B cell (primary cell): Measurements from ENCODE around the gene FER. TPM values are rescaled to one million over a fixed set of nuclear protein-coding genes. Genes with fewer than 3 reads are reported as not detected.

Experiments used
- ATAC-seq: fragments of 200-7000 bp; cut with Tn5 transposase; one replicate; pipeline ENCODE4 v1.10.0; 2021; ENCODE audit warnings: low read depth, mild to moderate bottlenecking, moderate number of reproducible peaks, moderate library complexity
- CTCF ChIA-PET: fragments of 350-600 bp; sonication (Branson Sonifier 250); formaldehyde crosslinking; loops from one replicate; lab custom pipeline; 2021; ENCODE audit warnings: antibody characterized with exemption, inconsistent platforms; lab: Charles Lee
- POLR2A ChIA-PET: fragments of 350-600 bp; sonication (Branson Sonifier 250); formaldehyde crosslinking; loops from one replicate; lab custom pipeline; 2021; ENCODE audit warnings: antibody characterized with exemption; lab: Charles Lee
- DNase-seq: peaks from one replicate; pipeline ENCODE4 v3.0.0; 2013
- H2AFZ ChIP-seq: 2 replicates; pipeline ENCODE4 v1.6.1; 2012; ENCODE audit warnings: mild to moderate bottlenecking, low read depth, low read length; ENCODE audit not compliant: insufficient read depth, poor library complexity, severe bottlenecking
- H3K27ac ChIP-seq, 2 donors: 1 replicate in 1 of 2; 2 replicates in 1 of 2; pipeline ENCODE4 v1.5.1; 2012 to 2013; ENCODE audit warnings: low read length in 2 of 2, mild to moderate bottlenecking in 2 of 2, moderate library complexity in 1 of 2
- H3K27me3 ChIP-seq, 4 experiments: fragments of 200-600 bp in 1 of 4; sonication (generic) in 1 of 4; replicated peaks in 1 of 4; 1 replicate in 2 of 4; 2 replicates in 2 of 4; pipeline versions ENCODE4 v1.6.1 to v1.7.0; 2013 to 2016; ENCODE audit warnings: low read length in 3 of 4, mild to moderate bottlenecking in 2 of 4, mixed read lengths in 1 of 4, moderate library complexity in 1 of 4; ENCODE audit not compliant: insufficient read depth in 4 of 4, control insufficient read depth in 3 of 4; ENCODE audit errors: control extremely low read depth in 1 of 4
- H3K36me3 ChIP-seq, 2 experiments: replicated peaks in 1 of 2; 1 replicate in 1 of 2; 2 replicates in 1 of 2; pipeline versions ENCODE4 v1.6.1 to v1.7.1; 2013; ENCODE audit warnings: low read length in 1 of 2; ENCODE audit not compliant: insufficient read depth in 2 of 2, control insufficient read depth in 1 of 2; ENCODE audit errors: control extremely low read depth in 1 of 2, extremely low read depth in 1 of 2
- H3K4me1 ChIP-seq, 2 donors: fragments of 200-600 bp in 1 of 2; sonication (generic) in 1 of 2; 1 replicate in 1 of 2; 2 replicates in 1 of 2; pipeline versions ENCODE4 v1.5.1 to v1.6.1; 2013 to 2017; ENCODE audit warnings: low read length in 2 of 2; ENCODE audit not compliant: control insufficient read depth in 2 of 2, insufficient read depth in 2 of 2
- H3K4me2 ChIP-seq: replicated peaks from 2 replicates; pipeline ENCODE3; 2012; ENCODE audit warnings: mild to moderate bottlenecking, low read depth, low read length; ENCODE audit not compliant: poor library complexity, severe bottlenecking
- H3K4me3 ChIP-seq, 5 experiments: fragments of 200-600 bp in 1 of 5; sonication (generic) in 1 of 5; 1 replicate in 3 of 5; 2 replicates in 2 of 5; pipeline versions ENCODE4 v1.5.1 to v1.7.0; 2011 to 2016; ENCODE audit warnings: low read length in 4 of 5, mild to moderate bottlenecking in 4 of 5, low read depth in 2 of 5, control low read depth in 1 of 5, moderate library complexity in 1 of 5; ENCODE audit not compliant: insufficient read depth in 1 of 5; ENCODE audit errors: control extremely low read depth in 1 of 5, extremely low read depth in 1 of 5
- H3K79me2 ChIP-seq: fragments of 200-600 bp; sonication (generic); one replicate; pipeline ENCODE4 v1.6.0; 2016; ENCODE audit warnings: low read length; ENCODE audit not compliant: control insufficient read depth, insufficient read depth
- H3K9ac ChIP-seq: fragments of 200-600 bp; sonication (generic); 2 replicates; pipeline ENCODE4 v1.6.1; 2017; ENCODE audit warnings: mild to moderate bottlenecking, low read length, moderate library complexity
- H3K9me3 ChIP-seq, 3 donors: one replicate each; pipeline versions ENCODE4 v1.6.1 to v1.7.1; 2013; ENCODE audit warnings: low read length in 2 of 3; ENCODE audit not compliant: control insufficient read depth in 2 of 3, insufficient read depth in 1 of 3; ENCODE audit errors: control extremely low read depth in 1 of 3
- H4K20me1 ChIP-seq: 2 replicates; pipeline ENCODE4 v1.6.0; 2012; ENCODE audit warnings: mild to moderate bottlenecking, low read length; ENCODE audit not compliant: insufficient read depth, control insufficient read depth, poor library complexity, severe bottlenecking
- H3K27ac Mint-ChIP-seq: one replicate; pipeline ENCODE4 v1.8.0; 2021; ENCODE audit warnings: mixed read lengths
- H3K27me3 Mint-ChIP-seq: one replicate; pipeline ENCODE4 v1.8.0; 2021; ENCODE audit warnings: mixed read lengths
- H3K4me1 Mint-ChIP-seq: one replicate; pipeline ENCODE4 v1.8.0; 2021; ENCODE audit warnings: mixed read lengths
- H3K4me3 Mint-ChIP-seq: one replicate; pipeline ENCODE4 v1.8.0; 2021; ENCODE audit warnings: mixed read lengths
- H3K9me3 Mint-ChIP-seq: one replicate; pipeline ENCODE4 v1.8.0; 2022; ENCODE audit warnings: mixed read lengths; ENCODE audit not compliant: insufficient read depth
- EZH2 ChIP-seq: IDR thresholded peaks from 2 replicates; pipeline ENCODE4 v1.6.1; 2012; ENCODE audit warnings: borderline replicate concordance, low read depth, mild to moderate bottlenecking, moderate library complexity, low read length; ENCODE audit not compliant: insufficient read depth, poor library complexity, severe bottlenecking
- WGBS: methylation state at CpG from one replicate; pipeline ENCODE4 v1.1.5; 2013; ENCODE audit warnings: missing lambda C conversion rate; ENCODE audit not compliant: insufficient coverage; 5-methylcytosine and 5-hydroxymethylcytosine counted together
- intact Hi-C: fragments of 100-400 bp; cut with micrococcal nuclease; formaldehyde crosslinking; loops from one replicate; pipeline ENCODE4 v1.10.0; 2022
- polyA plus RNA-seq: library from polyadenylated mRNA; depleted of rRNA; stranded (reverse); fragments of >200 nt; gene quantifications from 2 replicates; pipeline ENCODE4 v1.2.3, GENCODE V29; 2012
- total RNA-seq, 2 donors: library from RNA; stranded (reverse); fragments of 120-200 nt in 1 of 2; gene quantifications; 1 replicate in 1 of 2; 2 replicates in 1 of 2; pipeline versions ENCODE4 v1.2.3 to v1.2.4, GENCODE V29; 2013 to 2022
- TF ChIP-seq, protein P1 (sequence below): fragments of 200-600 bp; IDR thresholded peaks from one replicate; pipeline ENCODE4 v1.8.0; 2022; ENCODE audit warnings: antibody characterized with exemption, mild to moderate bottlenecking

Gene FER
- total and polyA plus RNA-seq, 2 donors (not counting 1 experiment from before 2014, with no cell fraction given), result 1.3 to 41.3 TPM

DNA sequence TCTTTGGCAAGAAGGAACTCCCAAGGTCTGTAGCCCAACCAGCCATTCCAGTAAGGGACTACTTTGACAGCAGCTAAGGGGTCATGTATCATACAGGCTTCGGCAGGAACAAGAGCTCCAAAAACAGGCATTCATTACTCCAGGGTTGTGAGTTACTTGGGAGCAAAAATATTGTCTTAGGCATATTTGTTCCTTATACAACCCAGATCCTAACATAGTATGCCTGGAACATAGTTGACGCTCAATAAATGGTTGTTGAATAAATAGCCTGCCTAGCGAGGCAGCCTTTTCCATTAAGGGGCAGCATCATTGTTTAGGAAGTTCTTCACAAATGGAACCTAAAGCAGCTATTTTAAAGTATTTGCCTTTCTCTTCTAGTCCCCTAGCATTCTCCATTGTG lies 35.8 kb upstream of the FER start:
- Histone ChIP-seq H3K9me3 (no peaks in the 10 kb centered on the region), H3K79me2 (no peaks in the 10 kb centered on the region), H3K27me3 (no peaks in the 10 kb centered on the region), H3K9ac (no peak overlapping the region), H3K36me3 (no peaks in the 10 kb centered on the region), H4K20me1 (no peaks in the 10 kb centered on the region), H2AFZ (no peak overlapping the region), H3K4me1 (no peaks in the 10 kb centered on the region), H3K4me2 (no peak overlapping the region), H3K27ac (no peak overlapping the region), H3K4me3 (no peak overlapping the region)
- TF ChIP-seq, protein P1, sequence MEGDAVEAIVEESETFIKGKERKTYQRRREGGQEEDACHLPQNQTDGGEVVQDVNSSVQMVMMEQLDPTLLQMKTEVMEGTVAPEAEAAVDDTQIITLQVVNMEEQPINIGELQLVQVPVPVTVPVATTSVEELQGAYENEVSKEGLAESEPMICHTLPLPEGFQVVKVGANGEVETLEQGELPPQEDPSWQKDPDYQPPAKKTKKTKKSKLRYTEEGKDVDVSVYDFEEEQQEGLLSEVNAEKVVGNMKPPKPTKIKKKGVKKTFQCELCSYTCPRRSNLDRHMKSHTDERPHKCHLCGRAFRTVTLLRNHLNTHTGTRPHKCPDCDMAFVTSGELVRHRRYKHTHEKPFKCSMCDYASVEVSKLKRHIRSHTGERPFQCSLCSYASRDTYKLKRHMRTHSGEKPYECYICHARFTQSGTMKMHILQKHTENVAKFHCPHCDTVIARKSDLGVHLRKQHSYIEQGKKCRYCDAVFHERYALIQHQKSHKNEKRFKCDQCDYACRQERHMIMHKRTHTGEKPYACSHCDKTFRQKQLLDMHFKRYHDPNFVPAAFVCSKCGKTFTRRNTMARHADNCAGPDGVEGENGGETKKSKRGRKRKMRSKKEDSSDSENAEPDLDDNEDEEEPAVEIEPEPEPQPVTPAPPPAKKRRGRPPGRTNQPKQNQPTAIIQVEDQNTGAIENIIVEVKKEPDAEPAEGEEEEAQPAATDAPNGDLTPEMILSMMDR, result no peak
- no peak for TF ChIP-seq EZH2
- POLR2A ChIA-PET, result no interaction called here
- DNase-seq (no peak), ATAC-seq (no peak)
- no peak overlapping the region for H3K27ac Mint-ChIP-seq
- no peak overlapping the region for H3K4me3 Mint-ChIP-seq
- CTCF ChIA-PET, result no interaction called here
- 100% methylated on average over 1 of the region's 3 CpGs for WGBS
- no peaks in the 10 kb centered on the region for H3K4me1 Mint-ChIP-seq
- intact Hi-C loops, result no loop called here
- H3K27me3 Mint-ChIP-seq, result no peaks in the 10 kb centered on the region
- no peaks in the 10 kb centered on the region for H3K9me3 Mint-ChIP-seq

DNA sequence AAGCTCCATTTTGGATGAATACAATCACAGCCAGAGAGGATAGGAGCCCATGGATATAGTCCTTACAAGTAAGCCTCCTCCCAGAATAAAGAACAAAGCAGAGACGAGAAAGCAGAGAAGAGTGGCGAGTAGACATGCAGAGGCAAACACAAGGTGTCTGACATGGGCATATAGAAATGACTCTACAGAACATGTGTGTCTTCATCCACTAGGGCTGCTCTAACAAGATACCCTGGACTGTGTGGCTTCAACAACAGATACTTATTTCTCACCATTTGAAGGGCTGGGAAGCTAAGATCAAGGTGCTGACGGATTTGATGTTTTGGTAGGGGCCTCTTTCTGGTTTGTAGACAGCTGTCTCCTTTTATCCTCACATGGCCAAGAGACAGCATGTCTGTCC lies 32.3 kb upstream of the FER start:
- Histone ChIP-seq H3K27ac (no peak overlapping the region), H2AFZ (no peak overlapping the region), H3K79me2 (no peaks in the 10 kb centered on the region), H3K9ac (no peak overlapping the region), H3K27me3 (no peaks in the 10 kb centered on the region), H3K36me3 (no peaks in the 10 kb centered on the region), H3K9me3 (no peaks in the 10 kb centered on the region), H3K4me2 (no peak overlapping the region), H4K20me1 (no peaks in the 10 kb centered on the region), H3K4me3 (no peak overlapping the region), H3K4me1 (no peaks in the 10 kb centered on the region)
- CTCF ChIA-PET, result no interaction called here
- WGBS, result 75% methylated on average over 1 of the region's 3 CpGs
- POLR2A ChIA-PET, result no interaction called here
- intact Hi-C loops, result no loop called here
- Mint-ChIP-seq H3K27ac (no peak overlapping the region), H3K27me3 (no peaks in the 10 kb centered on the region), H3K9me3 (no peaks in the 10 kb centered on the region), H3K4me1 (no peaks in the 10 kb centered on the region), H3K4me3 (no peak overlapping the region)
- DNase-seq (no peak), ATAC-seq (no peak)
- TF ChIP-seq EZH2, result no peak
- TF ChIP-seq, protein P1, result no peak
